ENCODE results near the gene MAN1C1. TPM values are rescaled to one million over a fixed set of nuclear protein-coding genes. Genes with fewer than 3 reads are reported as not detected.

MAN1C1 gene
- total and polyA plus RNA-seq, 9 of the 15 experiments (the other 6 are each of a cell fraction or from before 2014, with no cell fraction given): 0.04 to 0.44 (median 0.10) TPM; not detected in 3

DNA sequence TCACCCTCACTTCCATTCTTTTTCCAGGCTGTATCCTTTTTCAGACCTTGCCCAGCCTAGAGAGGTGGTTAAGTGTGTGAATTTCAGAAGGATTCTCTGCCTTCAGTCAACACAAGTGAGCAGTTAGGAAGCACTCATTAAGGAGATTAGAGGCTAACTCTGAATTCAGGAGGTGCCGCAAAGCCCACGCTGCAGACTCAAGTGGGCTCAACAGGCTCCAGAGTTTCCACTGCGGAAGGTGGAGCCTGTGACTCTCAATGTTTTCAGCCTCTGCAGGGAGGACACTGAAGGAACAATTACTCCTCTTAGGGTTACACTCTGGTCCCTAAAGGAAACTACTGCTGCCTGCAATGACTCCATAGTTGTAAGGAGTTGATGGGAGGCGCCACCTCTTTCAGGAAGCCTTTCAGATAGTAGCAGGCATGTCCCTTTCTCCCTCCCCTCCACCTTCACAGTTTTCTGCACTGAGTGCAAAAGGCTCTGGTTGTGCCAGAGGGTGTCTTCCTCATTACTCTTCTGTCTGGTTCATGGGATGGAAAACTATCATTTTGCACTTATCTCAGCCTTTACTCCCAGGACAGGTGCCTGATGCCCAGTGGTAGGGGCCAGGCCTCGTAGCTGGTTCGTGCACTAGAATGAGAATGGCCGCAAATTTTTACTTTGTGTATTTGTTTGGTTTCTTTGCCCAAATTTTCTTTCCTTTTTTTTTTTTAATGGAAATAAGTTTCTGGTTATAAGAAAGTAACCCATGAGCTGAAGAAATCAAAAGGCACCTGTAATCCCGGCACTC is 128.2 kb downstream of the MAN1C1 start:
- no peaks in the 10 kb centered on the region for H3K79me2 ChIP-seq (ENCODE audit: control insufficient read depth, insufficient read depth, low read length)
- DNase-seq (ENCODE audit: extremely low read depth in 1 of 4, low spot score in 3 of 4) (no peak), ATAC-seq (peak; percentile 14; the same call in 1 of the 3 replicates), FAIRE-seq (no peak)
- CTCF ChIA-PET (ENCODE audit: low intra/inter-chr PET ratio): no interaction called here
- intact Hi-C loops (cut with micrococcal nuclease) (loop anchor here (10.0 kb wide), 1 partner anchor 50 kb away; no protein-coding TSS in a partner anchor), in situ Hi-C loops (cut with MboI) (loop anchor here (5.0 kb wide), 1 partner anchor 47 kb away; no protein-coding TSS in a partner anchor)
- H3K9ac ChIP-seq (ENCODE audit: insufficient read depth in 1 of 2, low read depth in 2 of 2, low read length in 2 of 2): no peak overlapping the region
- no TSS peak for BruUV-seq (replicated peaks)
- H3K27ac ChIP-seq (ENCODE audit: extremely low read depth, low read depth, low read length): no peak overlapping the region
- no peak overlapping the region for H3K4me2 ChIP-seq (ENCODE audit: insufficient read depth, low read length)
- no peaks in the 10 kb centered on the region for H3K36me3 ChIP-seq (ENCODE audit: control insufficient read depth, insufficient read depth, low read length)
- 21% methylated on average over 8 of the region's 8 CpGs for WGBS (ENCODE audit: insufficient coverage, low coverage, missing lambda C conversion rate)
- no peaks in the 10 kb centered on the region for H3K9me3 ChIP-seq (replicated peaks; ENCODE audit: control insufficient read depth, insufficient read depth, low read depth, low read length)
- POLR2A ChIA-PET: interaction anchor here (0.7 to 2.0 kb wide), 2 partner anchors 13 to 243 kb away, joined by 3 to 10 read pairs; no protein-coding TSS in a partner anchor
- H3K27me3 ChIP-seq (ENCODE audit: control insufficient read depth in 2 of 2, insufficient read depth in 2 of 2, low read length in 2 of 2): peaks cover 79 to 96% of the 10 kb centered on the region in 2 experiments
- peaks cover 6% of the 10 kb centered on the region for H3K9me1 ChIP-seq (ENCODE audit: control insufficient read depth, insufficient read depth, low read length)
- H3K4me1 ChIP-seq (replicated peaks in 1 of 2; ENCODE audit: control insufficient read depth in 2 of 2, insufficient read depth in 2 of 2, low read length in 2 of 2): peaks cover 0 to 6% of the 10 kb centered on the region in 2 experiments; a peak in 1 of 5 replicates
- peaks cover 33% of the 10 kb centered on the region for H4K20me1 ChIP-seq (replicated peaks; ENCODE audit: control insufficient read depth, insufficient read depth, low read length)
- H2AFZ ChIP-seq (ENCODE audit: low read depth, low read length): no peak overlapping the region
- no peak overlapping the region for H3K4me3 ChIP-seq
- TF ChIP-seq GABPB1 (CRISPR knock-in tag; IDR thresholded peaks at IDR 0.05): no peak
- no peak for TF ChIP-seq ZNF785 (CRISPR knock-in tag; IDR thresholded peaks at IDR 0.05)
- TF ChIP-seq, protein P1, sequence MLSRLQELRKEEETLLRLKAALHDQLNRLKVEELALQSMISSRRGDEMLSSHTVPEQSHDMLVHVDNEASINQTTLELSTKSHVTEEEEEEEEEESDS (CRISPR knock-in tag; IDR thresholded peaks at IDR 0.05): no peak
